T-helper 1 cell (primary cell): ENCODE data around the gene MRPL2.

Experiments
- DNase-seq, 5 donors: peaks; one replicate each; pipeline ENCODE4 v3.0.0-alpha.2; 2012 to 2020

MRPL2 gene

DNA sequence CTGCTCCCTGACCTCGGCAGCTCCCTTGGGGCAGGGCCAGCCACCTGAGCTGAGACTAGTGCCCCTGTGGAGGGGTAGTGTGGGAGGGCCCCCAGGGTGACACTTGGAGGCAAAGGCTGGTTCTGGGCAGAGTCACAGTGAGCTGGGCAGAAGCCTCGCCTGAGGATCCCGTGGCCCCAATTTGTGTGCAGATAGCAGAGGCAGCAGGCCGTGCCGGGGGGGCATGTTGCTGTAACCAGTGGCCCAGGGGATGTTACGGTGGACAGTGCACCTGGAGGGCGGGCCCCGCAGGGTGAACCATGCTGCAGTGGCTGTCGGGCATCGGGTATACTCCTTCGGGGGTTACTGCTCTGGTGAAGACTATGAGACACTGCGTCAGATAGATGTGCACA, 42.3 kb downstream of the MRPL2 start:
- DNase-seq = no peak

DNA sequence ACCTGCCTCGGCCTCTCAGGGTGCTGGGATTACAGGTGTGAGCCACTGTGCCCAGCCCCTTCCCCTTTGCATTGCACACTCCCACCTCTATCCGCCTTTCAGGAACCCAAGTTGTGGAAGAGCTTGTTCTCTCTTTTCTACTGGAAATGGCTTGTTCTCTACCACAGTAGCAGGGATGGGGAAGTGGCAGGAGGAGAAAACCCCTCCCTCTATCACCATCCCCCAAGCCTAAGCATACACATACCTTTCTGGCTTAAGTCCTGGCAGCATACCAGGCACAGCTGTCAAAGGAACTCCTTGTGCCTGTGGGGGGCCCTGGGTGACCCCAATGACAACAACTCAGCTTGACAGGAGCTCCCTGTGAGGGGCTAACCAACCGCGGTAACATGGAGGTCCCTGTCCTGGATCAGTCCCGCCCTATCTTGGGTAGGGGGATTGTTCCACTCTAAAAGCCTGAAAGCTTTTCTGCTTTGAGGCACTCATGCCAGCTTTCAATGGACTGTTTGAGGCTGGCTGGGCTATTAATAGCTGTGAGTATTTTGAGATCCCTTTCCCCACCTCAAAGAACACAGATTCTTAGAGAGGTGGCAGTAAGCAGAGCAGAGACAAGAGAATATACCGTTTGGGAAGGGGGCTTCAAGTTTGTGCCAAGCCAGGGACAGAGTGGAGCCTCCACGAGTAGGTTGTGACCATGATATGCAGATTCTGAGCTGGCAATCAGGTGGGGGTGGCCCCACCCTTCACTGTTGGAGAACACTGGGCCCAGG, 42.9 kb downstream of the MRPL2 start:
- DNase-seq = no peak

- no peak for DNase-seq
These were observed 44.8 kb downstream of the MRPL2 start for GRCh38 chr6:43014434-43014909.

DNA sequence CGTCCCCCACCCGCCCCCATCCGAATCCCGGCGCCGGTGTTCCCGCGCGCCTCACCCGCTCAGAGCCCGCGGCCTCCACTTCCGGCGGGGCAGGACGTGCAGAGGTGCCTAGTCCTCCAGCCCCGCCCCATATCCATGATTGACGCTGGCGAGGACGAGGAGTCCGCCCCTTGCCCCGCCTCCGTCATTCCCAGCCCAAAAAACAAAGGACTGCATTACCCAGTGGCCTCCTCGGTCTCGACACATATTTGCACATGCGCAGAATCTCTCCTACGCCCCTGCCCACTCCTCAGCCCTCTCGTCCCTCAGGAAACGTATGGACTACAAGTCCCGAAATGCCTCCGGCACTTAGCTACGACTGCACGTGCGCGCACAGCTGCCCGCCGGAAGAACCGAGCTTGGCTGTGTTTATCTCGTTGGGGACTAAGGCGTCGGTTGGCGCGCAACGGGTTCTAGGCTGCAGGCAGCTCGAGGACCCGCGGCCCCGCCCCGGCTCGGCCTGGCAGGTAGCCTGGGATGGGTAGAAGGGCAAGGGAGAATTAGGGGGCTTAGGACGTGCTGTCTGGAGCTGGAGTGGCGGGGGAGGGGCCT, 45.3 kb downstream of the MRPL2 start, which contains the start of the genes KLHDC3 and MEA1:
KLHDC3 (plus strand) TSS at position 407 of the 591 bp plus-strand sequence. CDS start 2,944 bp downstream, outside the sequence.
MEA1 (minus strand) TSS at position 104 of the 591 bp plus-strand sequence. CDS start 133 bp downstream, outside the sequence.
- DNase-seq = peak; percentile 97 to 100 (median 99)

- DNase-seq = no peak
These were observed 46.0 kb downstream of the MRPL2 start for GRCh38 chr6:43013097-43013842.

DNA sequence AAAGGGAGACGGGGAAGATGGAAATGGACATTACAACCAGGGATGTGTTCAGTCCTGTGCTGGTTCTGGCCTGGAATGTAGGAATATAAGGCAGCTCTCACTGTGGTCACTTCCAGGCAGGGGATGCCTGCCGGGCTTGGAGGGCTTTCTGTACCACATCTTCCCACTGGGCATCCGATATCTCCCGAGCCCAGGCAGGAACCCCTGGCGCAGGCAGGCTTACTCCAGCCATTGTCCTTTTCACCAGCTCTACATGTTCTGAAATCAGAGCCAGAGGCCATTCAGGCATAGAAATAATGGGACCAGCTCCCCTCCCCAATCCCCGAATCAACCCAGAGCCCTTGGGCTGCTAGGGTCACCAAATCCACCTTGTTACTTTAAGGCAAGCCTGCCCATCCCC, 46.9 kb downstream of the MRPL2 start:
- DNase-seq = no peak

- DNase-seq = no peak
These were observed 48.0 kb downstream of the MRPL2 start for GRCh38 chr6:43011207-43011606.

DNA sequence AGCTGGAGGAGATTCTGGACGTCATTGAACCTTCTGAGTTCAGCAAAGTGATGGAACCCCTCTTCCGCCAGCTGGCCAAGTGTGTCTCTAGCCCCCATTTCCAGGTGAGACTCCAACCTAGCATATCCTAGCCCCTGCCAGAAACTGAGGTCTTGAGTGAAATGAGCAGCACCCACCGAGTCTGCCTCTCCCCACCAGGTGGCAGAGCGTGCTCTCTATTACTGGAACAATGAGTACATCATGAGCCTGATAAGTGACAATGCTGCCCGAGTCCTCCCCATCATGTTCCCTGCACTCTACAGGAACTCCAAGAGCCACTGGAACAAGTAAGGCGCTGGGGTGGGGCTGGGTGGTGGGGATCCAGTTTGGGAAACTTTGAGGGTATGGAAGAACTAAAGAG, 50.1 kb downstream of the MRPL2 start:
- no peak for DNase-seq

DNA sequence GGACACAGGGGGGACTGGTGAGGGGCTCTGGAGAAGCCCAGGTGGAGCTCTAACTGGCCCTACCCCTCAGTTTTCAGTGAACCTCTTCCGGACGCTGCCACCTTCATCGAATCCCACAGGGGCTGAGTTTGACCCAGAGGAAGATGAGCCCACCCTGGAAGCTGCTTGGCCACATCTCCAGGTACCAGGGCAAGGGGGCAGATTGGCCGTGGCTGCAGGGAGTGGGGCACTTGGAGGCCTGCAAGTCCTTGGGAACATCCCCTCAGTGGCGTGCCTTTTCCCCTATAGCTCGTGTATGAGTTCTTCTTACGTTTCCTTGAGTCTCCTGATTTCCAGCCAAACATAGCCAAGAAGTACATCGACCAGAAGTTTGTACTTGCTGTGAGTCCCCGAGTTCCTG, 52.1 kb downstream of the MRPL2 start:
- no peak for DNase-seq

DNA sequence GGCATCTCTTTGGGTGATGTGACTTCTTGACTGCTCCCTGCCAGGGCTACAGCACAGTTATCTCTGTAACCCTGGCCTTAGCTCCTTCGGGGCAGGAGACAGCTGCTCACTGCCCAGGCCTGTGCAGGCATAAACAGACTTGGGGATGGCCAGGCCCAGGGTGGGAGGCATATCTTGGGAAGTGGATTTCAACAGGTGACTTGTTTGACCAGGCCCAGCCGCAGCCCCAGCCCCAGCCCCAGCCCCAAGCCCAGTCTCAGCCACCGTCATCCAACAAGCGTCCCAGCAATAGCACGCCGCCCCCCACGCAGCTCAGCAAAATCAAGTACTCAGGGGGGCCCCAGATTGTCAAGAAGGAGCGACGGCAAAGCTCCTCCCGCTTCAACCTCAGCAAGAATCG, 53.0 kb downstream of the MRPL2 start:
- DNase-seq = no peak

DNA sequence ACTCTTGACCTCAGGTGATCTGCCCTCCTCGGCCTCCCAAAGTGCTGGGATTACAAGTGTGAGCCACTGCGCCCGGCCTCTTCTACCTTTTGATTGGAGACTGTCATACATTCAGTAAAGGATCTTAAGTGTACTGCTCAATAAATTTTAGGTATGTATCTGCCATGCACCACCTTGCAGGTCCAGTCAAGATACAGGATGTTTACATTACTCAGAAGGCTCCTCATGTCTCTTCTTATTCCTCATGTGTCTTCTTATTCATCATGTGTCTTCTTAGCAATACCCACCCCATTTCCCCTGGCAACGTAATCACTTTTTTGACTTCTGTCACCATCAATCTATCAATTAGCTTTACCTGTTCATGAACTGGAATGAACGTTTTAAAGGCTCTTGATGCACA, 53.4 kb downstream of the MRPL2 start:
- DNase-seq = no peak
